ENCODE data around the gene DCLK2. TPM values are rescaled to one million over a fixed set of nuclear protein-coding genes. Genes with fewer than 3 reads are reported as not detected.

DCLK2 gene
- total and polyA plus RNA-seq, 2 donors (not counting 1 experiment from before 2014, with no cell fraction given) = 0.91 to 3.3 TPM

GRCh38 chr4:150230561-150230960 lies 152.3 kb downstream of the DCLK2 start:
- 14% methylated on average over 1 of the region's 2 CpGs for WGBS (ENCODE audit: insufficient coverage)
- H3K79me2 ChIP-seq (ENCODE audit: control insufficient read depth, insufficient read depth, low read length) = no peaks in the 10 kb centered on the region
- H3K36me3 ChIP-seq (replicated peaks in 1 of 2; ENCODE audit: control extremely low read depth in 1 of 2, control insufficient read depth in 1 of 2, extremely low read depth in 1 of 2, insufficient read depth in 2 of 2, low read length in 1 of 2) = no peaks in the 10 kb centered on the region
- H3K9me3 Mint-ChIP-seq (ENCODE audit: insufficient read depth) = no peaks in the 10 kb centered on the region
- POLR2A ChIA-PET = no interaction called here
- no peak overlapping the region for H3K27ac ChIP-seq (ENCODE audit: low read length in 2 of 2)
- no peak overlapping the region for H3K4me2 ChIP-seq (replicated peaks; ENCODE audit: low read depth, low read length, poor library complexity, severe bottlenecking)
- no peaks in the 10 kb centered on the region for H3K9me3 ChIP-seq (ENCODE audit: control extremely low read depth in 1 of 3, control insufficient read depth in 2 of 3, insufficient read depth in 1 of 3, low read length in 2 of 3)
- no peaks in the 10 kb centered on the region for H3K27me3 ChIP-seq (replicated peaks in 1 of 4; ENCODE audit: control extremely low read depth in 1 of 4, control insufficient read depth in 3 of 4, insufficient read depth in 4 of 4, low read length in 3 of 4)
- no peak for TF ChIP-seq EZH2 (IDR thresholded peaks at IDR 0.05; ENCODE audit: borderline replicate concordance, insufficient read depth, low read depth, low read length, poor library complexity, severe bottlenecking)
- TF ChIP-seq CTCF (IDR thresholded peaks at IDR 0.05) = no peak
- intact Hi-C loops (cut with micrococcal nuclease) = no loop called here
- H4K20me1 ChIP-seq (ENCODE audit: control insufficient read depth, insufficient read depth, low read length, poor library complexity, severe bottlenecking) = no peaks in the 10 kb centered on the region
- DNase-seq (no peak), ATAC-seq (ENCODE audit: low read depth) (no peak)
- no peak overlapping the region for H3K9ac ChIP-seq (ENCODE audit: low read length)
- no peak overlapping the region for H3K4me3 Mint-ChIP-seq
- no peaks in the 10 kb centered on the region for H3K4me1 ChIP-seq (ENCODE audit: control insufficient read depth in 2 of 2, insufficient read depth in 2 of 2, low read length in 2 of 2)
- H3K4me1 Mint-ChIP-seq = no peaks in the 10 kb centered on the region
- no peak overlapping the region for H2AFZ ChIP-seq (ENCODE audit: insufficient read depth, low read depth, low read length, poor library complexity, severe bottlenecking)
- H3K27me3 Mint-ChIP-seq = peaks cover 11% of the 10 kb centered on the region
- no peak overlapping the region for H3K4me3 ChIP-seq (ENCODE audit: control extremely low read depth in 1 of 5, extremely low read depth in 1 of 5, insufficient read depth in 1 of 5, low read depth in 2 of 5, low read length in 4 of 5)
- CTCF ChIA-PET = interaction anchor here (2.5 kb wide), 1 partner anchor 12 kb away, joined by 11 read pairs; no protein-coding TSS in a partner anchor
- H3K27ac Mint-ChIP-seq = no peak overlapping the region

GRCh38 chr4:150231107-150231770 lies 153.0 kb downstream of the DCLK2 start:
- H3K79me2 ChIP-seq (ENCODE audit: control insufficient read depth, insufficient read depth, low read length) = no peaks in the 10 kb centered on the region
- no peak overlapping the region for H3K9ac ChIP-seq (ENCODE audit: low read length)
- ATAC-seq (ENCODE audit: low read depth) (no peak), DNase-seq (no peak)
- intact Hi-C loops (cut with micrococcal nuclease) = no loop called here
- WGBS (ENCODE audit: insufficient coverage) = no CpG with 5 or more reads among the region's 4 CpGs
- Mint-ChIP-seq H3K27me3 (peaks cover 11% of the 10 kb centered on the region), H3K4me1 (no peaks in the 10 kb centered on the region), H3K9me3 (ENCODE audit: insufficient read depth) (no peaks in the 10 kb centered on the region), H3K27ac (no peak overlapping the region), H3K4me3 (no peak overlapping the region)
- H3K27ac ChIP-seq (ENCODE audit: low read length in 2 of 2) = no peak overlapping the region
- TF ChIP-seq CTCF (IDR thresholded peaks at IDR 0.05) (no peak), EZH2 (IDR thresholded peaks at IDR 0.05; ENCODE audit: borderline replicate concordance, insufficient read depth, low read depth, low read length, poor library complexity, severe bottlenecking) (no peak)
- H3K4me3 ChIP-seq (ENCODE audit: control extremely low read depth in 1 of 5, extremely low read depth in 1 of 5, insufficient read depth in 1 of 5, low read depth in 2 of 5, low read length in 4 of 5) = no peak overlapping the region
- ChIA-PET POLR2A (no interaction called here), CTCF (interaction anchor here (2.5 kb wide), 1 partner anchor 12 kb away, joined by 11 read pairs; no protein-coding TSS in a partner anchor)
- no peaks in the 10 kb centered on the region for H4K20me1 ChIP-seq (ENCODE audit: control insufficient read depth, insufficient read depth, low read length, poor library complexity, severe bottlenecking)
- H2AFZ ChIP-seq (ENCODE audit: insufficient read depth, low read depth, low read length, poor library complexity, severe bottlenecking) = no peak overlapping the region
- H3K27me3 ChIP-seq (replicated peaks in 1 of 4; ENCODE audit: control extremely low read depth in 1 of 4, control insufficient read depth in 3 of 4, insufficient read depth in 4 of 4, low read length in 3 of 4) = no peaks in the 10 kb centered on the region
- no peaks in the 10 kb centered on the region for H3K9me3 ChIP-seq (ENCODE audit: control extremely low read depth in 1 of 3, control insufficient read depth in 2 of 3, insufficient read depth in 1 of 3, low read length in 2 of 3)
- H3K36me3 ChIP-seq (replicated peaks in 1 of 2; ENCODE audit: control extremely low read depth in 1 of 2, control insufficient read depth in 1 of 2, extremely low read depth in 1 of 2, insufficient read depth in 2 of 2, low read length in 1 of 2) = no peaks in the 10 kb centered on the region
- H3K4me1 ChIP-seq (ENCODE audit: control insufficient read depth in 2 of 2, insufficient read depth in 2 of 2, low read length in 2 of 2) = no peaks in the 10 kb centered on the region
- no peak overlapping the region for H3K4me2 ChIP-seq (replicated peaks; ENCODE audit: low read depth, low read length, poor library complexity, severe bottlenecking)
